Fibroblast of lung (primary cell): ENCODE results near the gene GOLGA6L2. TPM values are rescaled to one million over a fixed set of nuclear protein-coding genes. Genes with fewer than 3 reads are reported as not detected.

Experiments used
- DNase-seq, 2 donors: peaks; one replicate each; pipeline versions ENCODE4 v3.0.0 to v3.0.0-alpha.2; 2010; ENCODE audit warnings: low read depth in 2 of 2
- H2AFZ ChIP-seq: 2 replicates; pipeline ENCODE4 v1.5.1; 2012; ENCODE audit warnings: low read length, control low read depth, inconsistent platforms
- H3K27ac ChIP-seq: 2 replicates; pipeline ENCODE4 v1.5.1; 2011; ENCODE audit warnings: low read length, control low read depth; ENCODE audit not compliant: insufficient read depth
- H3K27me3 ChIP-seq: 2 replicates; pipeline ENCODE4 v1.5.1; 2011; ENCODE audit warnings: mild to moderate bottlenecking, low read length; ENCODE audit not compliant: control insufficient read depth, insufficient read depth
- H3K36me3 ChIP-seq: 2 replicates; pipeline ENCODE4 v1.5.1; 2011; ENCODE audit warnings: low read length; ENCODE audit not compliant: control insufficient read depth, insufficient read depth
- H3K4me1 ChIP-seq: 2 replicates; pipeline ENCODE4 v1.5.1; 2011; ENCODE audit warnings: low read length; ENCODE audit not compliant: control insufficient read depth, insufficient read depth; ENCODE audit errors: extremely low read depth
- H3K4me2 ChIP-seq: 2 replicates; pipeline ENCODE4 v1.5.1; 2011; ENCODE audit warnings: low read length, control low read depth; ENCODE audit not compliant: insufficient read depth; ENCODE audit errors: extremely low read depth
- H3K4me3 ChIP-seq, 4 experiments: fragments of 200-600 bp in 1 of 4; sonication (generic) in 1 of 4; replicated peaks in 1 of 4; 2 replicates each; pipeline ENCODE4 v1.5.1; 2011 to 2016; ENCODE audit warnings: low read length in 4 of 4, low read depth in 3 of 4, mild to moderate bottlenecking in 3 of 4, control low read depth in 2 of 4, inconsistent platforms in 1 of 4, mixed read lengths in 1 of 4; ENCODE audit not compliant: insufficient read depth in 1 of 4; ENCODE audit errors: control extremely low read depth in 1 of 4
- H3K79me2 ChIP-seq: 2 replicates; pipeline ENCODE4 v1.5.1; 2012; ENCODE audit warnings: mild to moderate bottlenecking, low read length, inconsistent platforms; ENCODE audit not compliant: control insufficient read depth, insufficient read depth
- H3K9ac ChIP-seq: 2 replicates; pipeline ENCODE4 v1.5.1; 2011; ENCODE audit warnings: mild to moderate bottlenecking, low read length, control low read depth; ENCODE audit not compliant: insufficient read depth
- H3K9me3 ChIP-seq: 2 replicates; pipeline ENCODE4 v1.5.1; 2012; ENCODE audit warnings: low read depth, low read length; ENCODE audit not compliant: control insufficient read depth, insufficient read depth
- H4K20me1 ChIP-seq: 2 replicates; pipeline ENCODE4 v1.5.1; 2011; ENCODE audit warnings: low read length; ENCODE audit not compliant: control insufficient read depth, insufficient read depth; ENCODE audit errors: extremely low read depth
- CTCF ChIP-seq, 2 donors: IDR thresholded peaks in 1 of 2; conservative IDR thresholded peaks in 1 of 2; 1 replicate in 1 of 2; 2 replicates in 1 of 2; pipeline ENCODE4 v1.5.1; 2011 to 2012; ENCODE audit warnings: low read length in 2 of 2, control low read depth in 1 of 2, inconsistent platforms in 1 of 2, low read depth in 1 of 2, mild to moderate bottlenecking in 1 of 2
- EZH2 ChIP-seq: IDR thresholded peaks from 2 replicates; pipeline ENCODE4 v1.5.1; 2012; ENCODE audit warnings: low read length, control low read depth, mild to moderate bottlenecking; ENCODE audit errors: missing control alignments
- polyA minus RNA-seq: library from RNA; depleted of rRNA, polyadenylated mRNA; stranded (reverse); fragments of >200 nt; gene quantifications from 2 replicates; pipeline ENCODE4 v1.2.3, GENCODE V29; 2011; ENCODE audit warnings: low replicate concordance
- polyA plus RNA-seq, 2 donors: library from polyadenylated mRNA; depleted of rRNA in 1 of 2; stranded (reverse) in 1 of 2; unstranded in 1 of 2; fragments of >200 nt; gene quantifications; 2 replicates each; pipeline ENCODE4 v1.2.1, GENCODE V29; 2011 to 2012; ENCODE audit warnings: missing spikeins in 1 of 2
- total RNA-seq: library from RNA; depleted of rRNA; stranded (reverse); fragments of >200 nt; gene quantifications from 2 replicates; pipeline ENCODE4 v1.2.1, GENCODE V29; 2014

Gene GOLGA6L2
- not detected in 2 replicates for total RNA-seq
- not detected in 2 replicates for polyA plus RNA-seq
- polyA plus RNA-seq (2012), result not detected in 2 replicates
- not detected in 2 replicates for polyA minus RNA-seq

- Histone ChIP-seq H3K9ac (no peak within 1 kb of the TSS), H3K27ac (no peak within 1 kb of the TSS), H2AFZ (no peak within 1 kb of the TSS), H3K27me3 (no peaks in the 10 kb centered on the region), H3K4me3 (no peak within 1 kb of the TSS), H3K9me3 (no peaks in the 10 kb centered on the region), H3K36me3 (no peaks in the 10 kb centered on the region), H3K4me2 (no peak within 1 kb of the TSS), H3K79me2 (no peaks in the 10 kb centered on the region), H4K20me1 (no peaks in the 10 kb centered on the region), H3K4me1 (no peaks in the 10 kb centered on the region)
- no peak for DNase-seq
- TF ChIP-seq EZH2, result no peak
- no peak for TF ChIP-seq CTCF (conservative IDR thresholded peaks at IDR 0.05 in 1 of 2, IDR thresholded peaks at IDR 0.05 in 1 of 2; ENCODE audit: low read depth in 1 of 2, low read length in 2 of 2)
These were observed at the start of gene GOLGA6L2 for GRCh38 chr15:23447107-23447500. TSS of gene GOLGA6L2 (minus strand) at chr15:23447243. CDS start at chr15:23447181, 62 bp downstream.

GRCh38 chr15:23484870-23485269, 37.8 kb upstream of the GOLGA6L2 start:
- Histone ChIP-seq H3K9ac (no peak overlapping the region), H4K20me1 (no peaks in the 10 kb centered on the region), H3K4me1 (no peaks in the 10 kb centered on the region), H3K9me3 (no peaks in the 10 kb centered on the region), H2AFZ (no peak overlapping the region), H3K4me3 (no peak overlapping the region), H3K27me3 (no peaks in the 10 kb centered on the region), H3K4me2 (no peak overlapping the region), H3K79me2 (no peaks in the 10 kb centered on the region), H3K36me3 (no peaks in the 10 kb centered on the region), H3K27ac (no peak overlapping the region)
- DNase-seq, result peak in 1 of 2 donors; percentile 5
- TF ChIP-seq EZH2, result no peak
- TF ChIP-seq CTCF (conservative IDR thresholded peaks at IDR 0.05 in 1 of 2, IDR thresholded peaks at IDR 0.05 in 1 of 2; ENCODE audit: low read depth in 1 of 2, low read length in 2 of 2), result no peak

GRCh38 chr15:23483821-23484299, 36.8 kb upstream of the GOLGA6L2 start:
- H4K20me1 ChIP-seq, result no peaks in the 10 kb centered on the region
- H2AFZ ChIP-seq, result no peak overlapping the region
- H3K79me2 ChIP-seq, result no peaks in the 10 kb centered on the region
- no peak overlapping the region for H3K4me2 ChIP-seq
- H3K4me3 ChIP-seq, result no peak overlapping the region
- H3K4me1 ChIP-seq, result no peaks in the 10 kb centered on the region
- peak in 1 of 2 donors; percentile 30 for DNase-seq
- TF ChIP-seq EZH2, result no peak
- TF ChIP-seq CTCF (conservative IDR thresholded peaks at IDR 0.05 in 1 of 2, IDR thresholded peaks at IDR 0.05 in 1 of 2; ENCODE audit: low read depth in 1 of 2, low read length in 2 of 2), result no peak
- no peak overlapping the region for H3K27ac ChIP-seq
- H3K9ac ChIP-seq, result no peak overlapping the region
- H3K9me3 ChIP-seq, result no peaks in the 10 kb centered on the region
- H3K36me3 ChIP-seq, result no peaks in the 10 kb centered on the region
- no peaks in the 10 kb centered on the region for H3K27me3 ChIP-seq
